Stimulated activated CD4-positive, alpha-beta T cell treated with anti-CD3 and anti-CD28 coated beads, TNF-alpha, amount 100 ng/mL, for 24 hours (primary cell): ENCODE results near the gene MAML2.

Source experiments
- DNase-seq, 3 experiments: peaks; one replicate each; pipeline ENCODE4 v3.0.0-alpha.2; 2020; ENCODE audit warnings: low read depth in 3 of 3

The MAML2 gene

GRCh38 chr11:96043291-96043690 lies 299.7 kb downstream of the MAML2 start:
- no peak for DNase-seq

DNA sequence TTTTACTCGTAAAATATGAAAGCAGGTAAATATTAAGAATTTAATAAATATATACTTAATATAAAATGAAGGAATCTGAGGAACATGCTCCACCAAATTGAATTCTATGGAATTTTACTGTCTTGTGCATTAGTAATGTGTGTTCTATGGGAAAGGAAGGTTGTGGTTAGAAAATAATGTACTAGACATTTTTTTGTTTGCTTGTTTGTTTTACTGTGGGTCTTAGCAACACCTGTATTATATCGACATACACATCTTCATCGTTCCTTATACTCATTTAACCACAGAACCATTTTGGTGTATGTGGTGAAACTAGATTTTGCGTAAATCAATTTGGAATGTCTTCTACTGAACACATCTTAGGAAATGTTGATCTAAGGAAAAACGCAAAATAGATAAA lies 304.9 kb downstream of the MAML2 start:
- DNase-seq = no peak

DNA sequence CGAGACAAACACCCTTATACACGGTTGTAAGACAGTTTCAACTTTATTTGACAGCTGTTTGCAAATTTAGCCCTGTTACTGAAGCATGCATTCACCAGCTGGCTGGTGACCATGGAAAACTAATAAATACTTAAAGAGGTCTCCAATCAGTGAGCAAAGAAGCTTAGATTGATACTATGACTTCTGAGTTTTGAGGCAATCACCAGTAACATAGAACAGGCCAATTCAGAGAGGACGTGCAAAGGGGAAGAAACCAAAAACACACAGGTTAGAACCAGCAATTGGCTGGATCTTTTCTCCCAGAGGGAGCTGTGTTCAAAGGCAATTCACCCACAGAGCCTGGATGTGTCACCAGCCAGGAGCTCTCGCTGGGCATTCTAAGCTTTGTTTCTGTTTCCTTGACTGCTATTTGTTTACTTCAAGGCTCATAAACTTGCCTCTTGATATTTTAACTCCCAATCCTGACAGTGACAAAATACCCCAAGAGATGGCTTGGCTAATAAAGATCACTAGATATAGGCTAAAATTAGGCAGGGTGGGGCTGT lies 305.5 kb downstream of the MAML2 start:
- no peak for DNase-seq

DNA sequence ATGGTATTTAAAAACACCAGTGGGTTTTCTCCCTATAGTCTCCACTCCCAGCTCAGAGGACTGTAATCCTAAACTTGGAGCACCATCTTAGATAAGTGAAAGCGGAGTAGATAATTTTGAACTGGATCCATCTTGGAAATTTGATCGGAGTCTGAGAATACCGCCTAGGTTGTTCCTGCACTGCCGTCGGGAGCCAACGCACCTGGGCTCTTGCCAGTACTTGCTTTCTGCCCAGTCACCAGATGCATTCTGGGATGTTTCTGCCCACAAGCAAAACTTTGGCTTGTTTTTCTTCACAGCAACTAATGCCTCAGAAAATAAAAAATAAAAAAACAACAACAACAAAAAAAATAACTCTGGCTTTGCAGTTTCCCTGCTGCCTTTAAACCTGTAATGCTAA lies 306.1 kb downstream of the MAML2 start:
- no peak for DNase-seq

DNA sequence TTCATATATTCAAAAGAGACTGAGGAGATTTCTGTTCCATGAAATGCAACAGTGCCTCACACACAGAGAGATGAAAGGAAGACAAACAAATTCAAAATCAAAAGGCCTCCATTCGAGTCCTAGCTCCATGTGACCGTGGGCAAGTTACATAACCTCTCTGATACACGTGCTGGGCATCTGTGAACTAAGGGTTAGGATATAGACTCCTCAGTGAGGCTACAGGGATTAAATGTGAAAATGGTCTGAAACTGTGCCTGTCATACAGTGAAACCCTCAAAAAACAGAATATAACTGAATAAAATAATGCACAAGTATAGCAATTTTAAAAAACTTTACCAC lies 307.3 kb downstream of the MAML2 start:
- no peak for DNase-seq

DNA sequence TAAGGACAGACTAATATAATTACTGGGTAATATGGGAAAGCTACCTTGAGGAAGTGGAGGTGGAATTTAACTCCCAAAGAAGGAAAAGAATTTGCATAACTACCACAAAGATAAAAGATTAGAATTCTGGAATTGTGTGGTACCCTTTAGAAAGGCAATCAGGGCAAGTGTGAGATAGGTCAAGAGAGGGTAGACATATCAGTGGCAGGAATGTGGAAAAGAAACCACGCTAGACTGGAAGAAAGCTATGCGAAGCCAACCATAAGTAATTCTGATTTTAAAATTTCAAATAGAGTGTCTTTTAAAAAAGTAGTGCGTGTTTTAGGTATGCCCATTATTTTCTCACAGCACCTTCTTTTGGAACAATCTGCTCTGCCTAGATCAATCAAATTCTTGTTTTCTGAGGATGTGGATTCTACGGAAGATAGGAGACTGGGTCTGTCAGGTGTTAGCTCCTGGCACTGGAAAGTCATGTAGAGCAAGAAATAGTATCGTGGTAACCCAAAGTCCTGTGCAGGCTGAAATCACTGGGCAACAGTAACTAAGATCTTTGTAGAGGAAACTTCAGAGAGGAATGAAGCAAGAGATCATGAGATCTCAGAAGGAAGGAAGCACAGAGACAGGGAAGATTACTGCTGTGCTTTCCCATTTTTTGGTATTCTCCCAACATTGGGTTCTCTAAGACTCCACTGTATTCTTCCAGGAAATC lies 307.8 kb downstream of the MAML2 start:
- DNase-seq = no peak

- no peak for DNase-seq
Measured at GRCh38 chr11:96033599-96033998, 309.4 kb downstream of the MAML2 start.

GRCh38 chr11:96033095-96033494 lies 309.9 kb downstream of the MAML2 start:
- DNase-seq = no peak

DNA sequence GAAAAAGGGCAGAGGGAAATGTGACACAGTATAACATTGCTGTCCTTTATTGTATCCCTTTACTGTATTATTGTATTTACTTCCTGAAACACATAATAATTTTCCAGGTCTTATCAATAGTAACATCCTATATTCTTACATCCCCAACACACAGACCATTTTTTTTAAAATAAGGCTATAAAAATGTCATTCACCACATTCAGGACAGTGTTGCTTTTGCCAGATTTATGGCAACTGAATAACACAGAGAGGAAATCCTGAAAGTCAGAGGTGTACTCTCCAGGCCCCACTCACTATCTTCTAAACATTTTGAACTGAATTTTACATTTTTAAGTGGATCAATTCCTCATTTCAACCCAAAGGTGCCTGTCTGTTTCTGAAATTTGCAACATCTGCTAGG lies 314.2 kb downstream of the MAML2 start:
- DNase-seq = no peak

DNA sequence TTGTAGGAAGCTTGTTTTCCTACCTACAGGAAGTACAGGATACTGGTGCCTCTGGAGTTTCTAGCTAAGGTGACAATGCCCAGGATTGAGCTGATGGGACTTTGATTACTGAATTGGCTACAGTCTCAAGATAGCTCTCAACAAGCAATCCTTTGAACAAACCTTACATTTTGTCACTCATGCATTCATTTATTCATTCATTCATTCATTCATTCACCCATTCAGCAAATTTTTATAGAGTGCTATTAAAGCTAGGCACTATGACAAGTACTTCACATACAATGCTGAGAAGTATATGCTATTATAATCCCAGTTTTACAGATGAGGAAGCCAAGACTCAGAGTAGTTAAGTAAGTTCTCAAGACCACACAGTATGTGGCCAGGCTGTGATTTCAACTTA lies 316.0 kb downstream of the MAML2 start:
- DNase-seq = no peak

GRCh38 chr11:96026310-96026709 lies 316.7 kb downstream of the MAML2 start:
- DNase-seq = no peak

DNA sequence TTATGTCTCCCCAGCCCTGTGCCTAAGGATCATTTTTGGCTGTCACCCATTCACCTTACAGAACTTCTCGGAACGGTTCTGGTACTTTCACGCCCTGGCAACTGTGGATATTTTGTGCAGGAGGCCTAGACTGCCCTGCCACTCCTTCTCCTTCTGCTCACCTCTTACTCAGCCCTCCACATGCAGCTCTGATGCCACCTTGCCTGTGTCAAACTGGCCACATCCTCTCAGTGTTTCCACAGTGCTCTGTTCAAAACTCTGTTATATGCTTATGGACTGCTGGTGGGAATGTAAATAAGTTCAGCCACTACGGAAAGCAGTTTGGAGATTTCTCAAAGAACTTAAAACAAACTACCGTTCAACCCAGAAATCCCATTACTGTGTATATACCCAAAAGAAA lies 318.3 kb downstream of the MAML2 start:
- DNase-seq = no peak

DNA sequence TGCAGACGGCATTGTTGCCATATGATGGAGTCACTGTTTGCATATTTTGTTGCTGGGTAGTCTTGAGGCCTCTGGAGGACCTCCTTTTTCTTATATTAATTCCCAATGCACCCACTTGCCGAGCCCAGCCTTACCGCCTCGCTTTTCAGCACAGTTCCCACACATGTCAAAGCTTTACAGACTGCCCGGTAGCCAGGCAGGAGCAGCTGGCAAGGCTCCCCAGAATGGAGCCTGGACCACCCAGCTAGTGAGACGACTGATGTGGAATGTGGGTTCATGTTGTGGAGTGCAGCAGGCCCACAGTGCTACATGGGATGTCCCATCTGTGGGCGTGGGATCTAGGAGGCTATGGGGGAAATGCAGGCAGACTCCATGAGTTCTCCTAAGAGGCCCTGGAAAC lies 319.7 kb downstream of the MAML2 start:
- DNase-seq = no peak

GRCh38 chr11:96021901-96022650 lies 320.9 kb downstream of the MAML2 start:
- no peak for DNase-seq

- DNase-seq = no peak
Measured at GRCh38 chr11:96019810-96020747, 322.9 kb downstream of the MAML2 start.

GRCh38 chr11:96019281-96019680 lies 323.7 kb downstream of the MAML2 start:
- no peak for DNase-seq

GRCh38 chr11:96017856-96018255 lies 325.1 kb downstream of the MAML2 start:
- no peak for DNase-seq

DNA sequence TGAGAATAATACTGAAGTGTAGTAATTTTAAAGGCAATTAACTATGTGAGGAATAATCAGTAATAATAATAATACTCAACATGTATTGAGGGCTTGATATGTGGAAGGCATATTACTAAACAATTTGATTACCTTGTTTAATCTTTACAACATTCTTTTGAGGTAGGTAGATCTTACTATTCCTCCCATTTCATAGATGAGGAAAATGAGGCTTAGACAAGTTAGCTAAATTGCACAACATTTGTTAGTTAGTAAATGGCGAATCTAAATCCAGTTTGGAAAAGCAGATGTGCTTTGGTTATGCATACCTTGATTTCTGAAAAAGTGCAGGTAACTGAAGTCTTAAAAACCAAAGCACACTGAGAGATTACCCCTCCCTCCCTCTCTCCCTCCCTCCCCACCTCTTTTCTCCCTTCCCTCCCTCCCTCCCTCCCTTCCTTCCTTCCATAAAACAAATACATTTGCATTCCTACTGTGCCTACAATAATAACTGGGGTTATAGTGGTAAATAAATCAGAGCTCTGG lies 326.0 kb downstream of the MAML2 start:
- no peak for DNase-seq

GRCh38 chr11:96015906-96016565 lies 327.0 kb downstream of the MAML2 start:
- DNase-seq = no peak

GRCh38 chr11:96014217-96014616 lies 328.8 kb downstream of the MAML2 start:
- peak; percentile 15 to 27 (median 22) for DNase-seq

GRCh38 chr11:96013461-96014213 lies 329.4 kb downstream of the MAML2 start:
- no peak for DNase-seq
